Stimulated activated CD8-positive, alpha-beta memory T cell treated with anti-CD3 and anti-CD28 coated beads, Interleukin-15, amount 100 ng/mL, for 1 hour (primary cell): ENCODE results near the gene LPAR1.
"Not testable (repeated sequence)": the region's sequence is repeated elsewhere in the genome, so short reads cannot be mapped to it uniquely, and the experiment has no call there.

Experiments
- DNase-seq: peaks from one replicate; pipeline ENCODE4 v3.0.0-alpha.2; 2020; ENCODE audit warnings: low read depth

LPAR1 gene

GRCh38 chr9:111038331-111039230 is at the start of gene LPAR1:
TSS of gene LPAR1 (minus strand) at chr9:111038470. CDS start at chr9:110972117, 66,353 bp downstream.
- no peak for DNase-seq

GRCh38 chr9:111078391-111079038 is 40.2 kb upstream of the LPAR1 start:
- DNase-seq = no peak

GRCh38 chr9:111076519-111076918 is 38.2 kb upstream of the LPAR1 start:
- no peak for DNase-seq

DNA sequence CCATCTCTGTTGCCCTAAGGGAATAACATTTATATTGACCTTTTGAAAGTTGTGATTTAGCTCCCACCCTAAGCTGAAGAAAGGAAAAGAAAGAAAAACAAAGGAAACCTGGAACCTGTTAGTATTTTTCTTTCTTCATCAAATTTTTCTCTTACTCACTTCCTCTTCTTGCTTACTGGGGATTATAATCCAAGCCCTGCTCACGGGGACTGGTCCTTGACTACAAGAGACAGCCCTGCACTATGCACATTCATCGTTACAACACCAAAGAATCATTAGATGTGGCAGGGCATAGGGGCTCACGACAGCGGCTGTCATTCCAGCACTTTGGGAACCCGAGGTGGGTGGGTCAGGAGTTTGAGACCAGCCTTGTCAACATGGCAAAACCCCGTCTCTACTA is 37.8 kb upstream of the LPAR1 start:
- no peak for DNase-seq

DNA sequence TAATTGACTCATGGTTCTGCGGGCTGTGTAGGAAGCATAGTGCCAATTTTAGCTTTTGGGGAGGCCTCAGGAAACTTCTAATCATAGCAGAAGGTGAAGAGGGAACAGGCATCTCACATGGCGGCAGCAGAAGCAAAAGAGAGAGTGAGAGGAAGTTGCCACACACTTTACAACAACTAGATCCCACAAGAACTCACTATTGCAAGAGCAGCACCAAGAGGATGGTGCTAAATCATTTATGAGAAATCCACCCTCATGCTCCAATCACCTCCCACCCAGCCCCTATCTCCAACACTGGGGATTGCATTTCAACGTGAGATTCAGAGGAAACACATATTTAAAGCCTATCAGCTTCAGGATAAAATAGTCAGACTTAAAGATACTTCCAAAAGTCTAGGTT is 36.1 kb upstream of the LPAR1 start:
- no peak for DNase-seq

DNA sequence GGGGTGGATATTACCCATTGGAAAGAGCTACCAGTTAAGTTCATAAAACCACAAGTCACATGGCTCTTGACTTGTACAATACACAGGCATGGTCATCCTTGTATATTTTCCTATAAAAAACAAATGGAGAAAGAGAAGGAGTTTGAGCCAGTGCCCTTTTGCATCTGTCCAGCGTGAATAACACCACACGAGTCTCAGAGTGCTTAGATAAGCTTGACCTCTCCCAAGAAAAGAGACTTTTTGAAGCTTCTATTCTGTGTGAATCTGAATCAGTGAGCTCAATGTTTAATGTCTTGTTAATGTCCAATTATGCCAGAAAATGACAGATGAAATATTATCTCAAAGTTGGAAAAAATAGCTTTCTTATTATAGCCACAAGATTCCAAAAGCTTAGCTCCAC is 30.9 kb upstream of the LPAR1 start:
- no peak for DNase-seq

DNA sequence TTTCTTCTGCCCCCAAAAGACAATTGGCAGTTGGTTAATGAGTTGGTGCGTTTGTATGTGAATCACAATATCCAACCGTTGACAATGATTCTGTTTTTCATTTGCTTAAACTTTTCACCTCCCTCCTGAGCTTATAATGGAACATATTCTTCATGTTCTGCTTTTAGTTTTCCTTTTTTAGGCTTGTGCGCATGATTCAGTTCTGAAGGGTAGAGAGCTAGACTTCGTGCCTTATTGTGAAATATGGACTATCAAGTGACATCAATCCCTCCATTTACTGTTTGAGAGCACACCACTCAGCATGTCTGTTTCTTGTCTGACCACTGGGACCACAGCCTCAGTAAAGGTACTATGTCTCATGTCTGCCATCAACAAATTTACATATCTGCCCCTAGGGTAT is 30.5 kb upstream of the LPAR1 start:
- no peak for DNase-seq

- no peak for DNase-seq
Observed at GRCh38 chr9:111068383-111068730, 30.1 kb upstream of the LPAR1 start.

DNA sequence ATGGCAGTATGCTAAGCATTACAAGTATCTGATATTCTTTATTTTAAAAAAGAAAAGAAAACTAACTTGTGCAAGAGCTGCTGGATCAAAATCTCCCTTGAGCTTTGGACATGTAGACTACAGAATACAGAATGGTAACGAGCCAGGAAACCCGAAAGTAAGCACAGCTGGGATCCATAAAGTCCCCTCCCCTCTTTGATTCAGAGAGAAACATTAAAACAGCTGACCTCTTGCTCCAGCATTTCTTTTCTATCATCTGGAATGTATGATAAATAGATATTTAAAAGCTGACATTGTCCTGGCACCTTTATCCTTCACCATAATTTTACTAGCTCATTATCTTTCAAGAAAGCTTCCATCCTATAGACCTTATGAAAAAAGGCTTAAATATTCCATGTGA is 28.2 kb upstream of the LPAR1 start:
- DNase-seq = no peak

DNA sequence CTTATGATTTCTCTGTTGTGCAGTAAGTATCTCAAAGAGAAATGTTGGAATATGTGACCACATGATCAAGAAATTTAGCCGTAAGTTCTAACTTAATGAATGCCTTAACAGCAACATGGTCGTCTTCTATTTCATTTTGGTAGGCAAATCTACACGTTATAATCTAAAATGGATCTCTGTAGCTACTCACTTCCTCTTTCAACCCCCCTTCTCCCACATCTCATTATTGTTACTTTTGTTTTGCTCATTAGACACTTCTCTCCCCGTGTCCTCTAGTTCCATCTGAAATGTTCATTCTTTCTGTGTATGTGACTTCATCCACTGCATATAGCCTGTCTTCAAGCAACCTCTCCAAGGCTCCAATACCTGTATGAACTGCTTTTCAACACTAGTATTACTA is 27.1 kb upstream of the LPAR1 start:
- DNase-seq = no peak

DNA sequence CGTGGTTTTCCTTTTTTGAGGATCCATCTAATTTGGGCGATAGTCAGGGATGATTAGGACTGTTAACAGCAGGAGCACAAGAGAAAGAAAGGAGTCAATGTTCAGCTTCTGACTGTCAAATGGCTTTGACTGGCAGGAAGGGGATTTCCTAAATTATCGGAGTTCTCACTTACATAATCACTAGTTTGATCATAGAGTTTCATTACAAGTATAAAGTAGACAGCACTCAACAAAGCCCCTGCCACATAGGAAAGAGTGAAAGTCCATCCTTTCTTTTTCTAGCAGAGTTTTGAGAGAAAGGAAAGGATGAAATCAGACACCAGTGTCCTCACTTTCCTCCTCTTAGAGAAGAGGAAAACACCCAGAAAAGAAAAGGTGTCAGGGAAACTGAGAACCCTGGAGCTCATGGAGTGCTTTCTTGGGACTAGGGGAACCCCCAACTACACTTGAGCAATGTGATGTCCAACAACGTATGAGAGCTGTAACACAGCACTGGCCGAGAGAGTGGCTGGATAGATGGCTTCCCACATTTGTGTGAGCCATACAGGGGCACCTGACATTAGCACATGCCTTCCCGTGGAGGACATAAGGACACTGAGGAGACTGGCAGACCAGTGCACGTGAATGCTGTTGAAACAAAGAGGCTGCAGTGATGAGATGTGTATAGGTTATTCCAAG is 26.0 kb upstream of the LPAR1 start:
- no peak for DNase-seq

DNA sequence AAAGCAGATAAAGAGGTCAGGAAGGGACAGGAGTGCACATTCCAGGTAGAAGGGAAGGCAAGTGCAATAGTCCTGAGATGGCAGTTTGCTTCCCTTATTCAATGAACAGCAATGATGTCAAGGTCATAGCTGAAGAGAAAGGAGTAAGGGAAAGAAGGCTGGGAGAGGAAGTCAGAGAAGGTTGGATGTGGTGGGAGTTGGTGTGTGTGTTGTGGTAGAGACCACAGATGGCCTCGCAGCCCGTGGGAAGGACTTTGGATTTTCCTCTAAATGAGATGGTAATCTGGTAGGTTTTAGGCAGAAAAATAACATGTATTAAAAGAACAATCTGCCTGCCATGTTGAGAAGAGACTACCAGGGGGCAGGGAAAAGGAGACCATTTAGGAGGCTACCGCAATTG is 25.1 kb upstream of the LPAR1 start:
- DNase-seq = no peak

DNA sequence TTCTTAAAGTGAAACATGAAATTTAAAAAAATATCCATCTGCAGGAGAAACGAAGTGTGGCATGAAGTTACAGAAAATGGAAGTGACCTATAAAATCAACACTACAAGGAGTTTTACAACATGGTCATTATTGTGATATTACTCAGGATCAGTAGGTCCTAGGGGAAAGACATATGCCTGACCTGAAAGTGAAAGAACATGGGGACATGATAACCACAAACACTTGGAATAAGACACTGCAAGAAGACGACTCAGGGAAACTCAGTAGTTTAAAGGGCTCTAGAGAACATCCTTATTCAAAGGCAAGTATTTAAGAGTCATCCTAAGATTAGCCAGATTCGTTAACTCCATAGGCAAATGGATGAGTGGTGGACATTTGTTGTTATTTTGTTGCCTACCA is 19.9 kb upstream of the LPAR1 start:
- DNase-seq = no peak

GRCh38 chr9:111056538-111056937 is 18.3 kb upstream of the LPAR1 start:
- no peak for DNase-seq

- no peak for DNase-seq
Observed at GRCh38 chr9:111052791-111053190, 14.5 kb upstream of the LPAR1 start.

DNA sequence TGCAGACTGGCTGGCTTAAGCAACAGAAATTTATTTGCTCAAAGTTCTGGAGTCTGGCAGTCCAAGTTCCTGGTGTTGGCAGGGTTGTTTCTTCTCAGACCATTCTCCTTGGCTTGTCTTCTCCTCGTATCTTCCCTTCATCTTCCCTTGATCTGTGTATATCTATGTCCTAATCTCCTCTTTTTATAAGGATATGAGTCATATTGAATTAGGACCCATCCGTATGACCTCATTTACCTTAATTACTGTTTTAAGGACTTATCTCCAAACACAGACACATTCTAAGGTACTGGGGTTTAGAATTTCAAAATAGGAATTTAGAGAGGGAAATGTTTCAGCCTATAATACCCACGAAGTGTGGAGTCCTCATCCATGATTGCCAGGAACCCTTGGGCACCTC is 13.1 kb upstream of the LPAR1 start:
- no peak for DNase-seq

DNA sequence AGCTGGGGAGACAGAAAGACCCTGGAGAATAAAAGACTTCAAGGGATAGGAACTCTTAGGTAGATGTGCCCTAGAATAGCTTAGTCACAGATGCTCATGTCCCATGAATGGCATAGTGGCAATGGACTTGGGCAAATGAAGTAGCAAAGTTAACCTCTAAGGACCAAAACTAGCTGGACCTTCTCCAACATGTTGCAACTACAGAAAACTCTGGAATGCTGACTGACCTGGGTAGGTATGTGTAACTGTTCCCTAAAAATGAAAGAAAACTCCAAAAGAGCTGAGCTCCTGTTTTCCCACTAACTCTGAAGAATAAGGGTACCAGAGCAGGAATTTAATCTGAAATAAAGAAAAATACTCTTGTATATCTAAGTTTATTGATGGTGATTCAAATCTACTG is 12.5 kb upstream of the LPAR1 start:
- no peak for DNase-seq

DNA sequence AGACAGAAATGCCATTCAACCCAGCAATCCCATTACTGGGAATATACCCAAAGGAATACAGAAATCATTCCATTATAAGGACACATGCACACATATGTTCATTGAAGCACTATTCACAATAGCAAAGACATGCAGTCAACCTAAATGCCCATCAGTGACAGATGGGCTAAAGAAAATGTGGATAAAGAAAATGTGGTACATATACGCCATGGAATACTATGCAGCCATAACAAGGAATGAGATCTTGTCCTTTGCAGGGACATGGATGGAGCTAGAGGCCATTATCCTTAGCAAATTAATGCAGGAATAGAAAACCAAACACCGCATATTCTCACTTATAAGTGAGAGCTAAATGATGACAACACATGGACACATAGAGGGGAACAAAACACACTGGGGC is 9.0 kb upstream of the LPAR1 start:
- DNase-seq = not testable (repeated sequence)

DNA sequence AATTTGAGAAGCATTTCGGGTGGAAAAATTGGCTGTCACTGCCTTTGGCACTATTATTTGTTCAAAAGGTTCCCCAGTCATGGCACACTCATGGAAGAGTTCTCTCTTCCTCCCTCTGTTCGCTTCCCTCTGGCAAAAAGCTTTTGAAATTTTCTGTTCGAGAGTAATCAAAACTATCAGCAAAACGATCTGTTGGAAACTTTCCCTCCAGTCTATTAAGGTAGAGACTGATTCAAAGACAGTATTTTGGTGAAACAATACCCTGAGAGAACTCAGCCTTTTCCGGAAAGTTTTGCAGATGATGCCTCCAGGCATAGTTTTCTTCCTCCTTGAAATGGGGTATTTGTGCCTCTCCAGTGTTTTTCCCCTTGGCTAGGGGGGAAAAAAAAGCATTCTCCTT is 3.6 kb upstream of the LPAR1 start:
- DNase-seq = no peak

DNA sequence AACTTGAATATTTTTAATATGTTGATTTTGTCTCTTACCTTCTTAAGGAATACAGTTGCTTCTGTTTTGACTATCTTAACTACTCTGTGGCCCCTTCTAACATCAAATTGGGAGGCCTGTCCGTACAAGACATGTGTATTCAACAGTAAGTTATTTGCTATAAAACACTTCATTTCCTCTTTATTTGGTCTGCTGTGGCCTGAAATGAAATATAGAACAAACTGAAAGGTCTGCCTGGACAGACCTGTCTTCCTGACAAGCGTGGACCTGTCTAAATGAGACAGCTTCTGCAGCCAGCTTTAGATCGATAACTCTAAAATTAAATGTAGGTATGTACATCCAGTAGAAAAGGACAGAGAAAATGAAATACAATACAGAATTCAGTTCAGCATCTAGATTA is 2.2 kb upstream of the LPAR1 start:
- no peak for DNase-seq

DNA sequence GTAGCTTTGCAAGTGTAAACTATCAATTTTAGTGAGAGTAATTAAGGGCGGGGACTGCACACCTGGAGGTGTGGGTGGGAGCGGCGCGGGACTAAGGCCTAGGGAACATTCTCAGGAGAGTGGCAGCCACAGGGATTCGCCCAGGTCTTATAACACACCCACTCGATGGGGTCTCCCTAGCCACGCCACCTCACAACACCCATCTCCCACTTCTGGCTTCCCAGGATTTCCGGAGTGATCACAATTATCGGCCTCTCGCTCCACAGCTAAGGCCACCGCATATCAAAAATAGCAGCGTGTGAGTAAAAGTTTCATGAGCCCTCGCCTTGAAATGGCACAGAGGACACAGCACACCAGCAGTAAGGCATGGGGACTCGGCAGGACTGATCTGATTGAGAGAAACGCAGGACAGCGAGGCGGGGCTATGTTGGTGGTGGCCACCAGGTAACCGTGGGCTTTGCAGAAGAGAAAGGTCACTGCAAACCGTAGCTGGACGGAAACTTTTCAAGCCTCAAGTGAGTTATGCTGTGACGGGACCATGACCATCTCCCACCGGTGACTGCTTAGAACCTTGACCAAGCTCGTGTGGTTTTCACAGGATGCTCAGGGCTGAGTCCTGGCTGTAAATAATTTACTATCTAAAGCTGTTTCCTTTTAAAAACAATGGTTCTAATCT is 1.1 kb upstream of the LPAR1 start:
- DNase-seq = no peak

DNA sequence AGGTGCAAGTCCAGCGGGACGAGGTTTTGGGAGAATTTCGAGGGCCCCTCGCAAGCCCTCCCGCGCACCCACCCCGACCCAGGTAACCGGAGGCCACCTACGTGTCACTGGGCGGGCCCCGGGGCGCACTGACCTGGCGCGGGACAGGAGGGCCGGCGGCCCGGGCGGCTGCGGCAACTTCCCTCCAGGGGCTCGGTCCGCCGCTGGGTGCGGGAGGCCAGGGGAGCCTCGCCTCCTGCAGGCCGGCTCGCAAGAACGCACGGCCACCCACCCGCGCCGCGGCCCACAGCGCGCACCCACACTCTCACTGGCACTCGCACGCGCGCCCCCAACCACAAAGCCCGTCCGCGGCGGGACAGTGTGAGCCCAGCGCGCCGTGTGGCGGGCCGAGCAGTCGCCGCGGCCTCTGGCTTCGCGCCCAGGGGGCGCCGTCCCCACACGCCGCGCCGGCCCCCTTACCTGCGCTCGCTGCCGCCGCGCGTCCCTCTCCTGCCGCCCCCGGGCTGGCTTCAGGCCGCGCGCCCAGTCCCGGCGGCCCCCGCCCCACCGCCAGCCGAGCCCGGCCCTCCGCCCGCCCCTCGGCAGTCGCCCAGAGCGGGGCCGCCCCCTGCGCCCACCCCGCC is 451 bp downstream of the LPAR1 start:
- no peak for DNase-seq
